K562 (cell line): ENCODE results near the gene DCPS. TPM values are rescaled to one million over a fixed set of nuclear protein-coding genes. Genes with fewer than 3 reads are reported as not detected.

Experiments used
- AFF4 ChIP-seq: sonication (generic); formaldehyde crosslinking; IDR thresholded peaks from 2 replicates; pipeline ENCODE4 v1.8.0; 2023; ENCODE audit warnings: mild to moderate bottlenecking, missing genetic modification reagents
- BCLAF1 ChIP-seq, 2 experiments: fragments of 450-650 bp in 1 of 2; IDR thresholded peaks; 2 replicates each; pipeline ENCODE4 v1.6.1; 2011 to 2017; ENCODE audit warnings: low read depth in 2 of 2, antibody characterized with exemption in 1 of 2, borderline replicate concordance in 1 of 2, low read length in 1 of 2, mild to moderate bottlenecking in 1 of 2, mixed read lengths in 1 of 2; ENCODE audit not compliant: control insufficient read depth in 1 of 2
- FOXP1 ChIP-seq: sonication (generic); formaldehyde crosslinking; IDR thresholded peaks from 2 replicates; pipeline ENCODE4 v1.8.0; 2022; ENCODE audit warnings: mild to moderate bottlenecking, missing genetic modification reagents
- HDAC1 ChIP-seq, 2 experiments: fragments of 450-650 bp; IDR thresholded peaks; 2 replicates each; pipeline ENCODE4 v1.6.1; 2016 to 2017; ENCODE audit warnings: inconsistent platforms in 1 of 2, mild to moderate bottlenecking in 1 of 2, moderate library complexity in 1 of 2
- HNRNPL ChIP-seq: fragments of 200-400 bp; formaldehyde crosslinking; IDR thresholded peaks from 2 replicates; pipeline ENCODE4 v1.6.1; 2017; ENCODE audit warnings: low read depth, mild to moderate bottlenecking, low read length
- JUND ChIP-seq, 2 experiments: IDR thresholded peaks; 2 replicates in 1 of 2; 3 replicates in 1 of 2; pipeline ENCODE4 v1.6.1; 2011; ENCODE audit warnings: borderline replicate concordance in 2 of 2, low read depth in 2 of 2, low read length in 2 of 2, improper control_type of control experiment in 1 of 2, missing biosample characterization in 1 of 2, missing genetic modification characterization in 1 of 2, missing genetic modification reagents in 1 of 2
- MTA1 ChIP-seq: fragments of 450-650 bp; IDR thresholded peaks from 2 replicates; pipeline ENCODE4 v1.6.1; 2017; ENCODE audit warnings: borderline replicate concordance
- NFIC ChIP-seq: fragments of 450-650 bp; IDR thresholded peaks from 2 replicates; pipeline ENCODE4 v1.6.1; 2017; ENCODE audit warnings: mild to moderate bottlenecking, inconsistent platforms
- PHTF2 ChIP-seq: fragments of 250-450 bp; sonication (Bioruptor Pico); IDR thresholded peaks from 2 replicates; pipeline ENCODE4 v1.5.0; 2021; ENCODE audit warnings: mild to moderate bottlenecking
- POLR2H ChIP-seq: IDR thresholded peaks from 2 replicates; pipeline ENCODE4 v1.6.1; 2016; ENCODE audit warnings: missing genetic modification characterization, low read depth, mild to moderate bottlenecking, control low read depth, missing compliant biosample characterization, moderate library complexity
- RNF219 ChIP-seq: fragments of 250-450 bp; sonication (Bioruptor Pico); IDR thresholded peaks from 2 replicates; pipeline ENCODE4 v1.5.0; 2022; ENCODE audit warnings: mild to moderate bottlenecking
- TAF1 ChIP-seq: IDR thresholded peaks from 2 replicates; pipeline ENCODE4 v1.6.1; 2011; ENCODE audit warnings: mild to moderate bottlenecking, low read length, moderate library complexity; ENCODE audit not compliant: insufficient read depth, control insufficient read depth, severe bottlenecking; ENCODE audit errors: extremely low read depth
- TAF7 ChIP-seq: fragments of 450-650 bp; IDR thresholded peaks from 2 replicates; pipeline ENCODE4 v1.6.1; 2016; ENCODE audit warnings: missing genetic modification characterization, missing compliant biosample characterization
- TCF7L2 ChIP-seq: fragments of 150-350 bp; IDR thresholded peaks from 2 replicates; pipeline ENCODE4 v1.6.1; 2016; ENCODE audit warnings: low read depth, mild to moderate bottlenecking, low read length, moderate library complexity
- ZNF12 ChIP-seq: sonication (generic); formaldehyde crosslinking; IDR thresholded peaks from 2 replicates; pipeline ENCODE4 v1.4.0; 2020; ENCODE audit warnings: mild to moderate bottlenecking, missing genetic modification reagents
- ZNF133 ChIP-seq: fragments of 250-450 bp; sonication (Bioruptor Pico); IDR thresholded peaks from 2 replicates; pipeline ENCODE4 v1.4.0; 2020; ENCODE audit warnings: mild to moderate bottlenecking
- ZNF699 ChIP-seq: fragments of 250-450 bp; sonication (Bioruptor Pico); IDR thresholded peaks from 2 replicates; pipeline ENCODE4 v1.8.0; 2021; ENCODE audit warnings: mild to moderate bottlenecking, moderate library complexity; ENCODE audit not compliant: insufficient replicate concordance
- polyA plus RNA-seq, 8 experiments: library from polyadenylated mRNA; depleted of rRNA in 4 of 8; stranded (reverse) in 5 of 8; unstranded in 3 of 8; fragments of >200 nt; fragmentation: Nextera tagmentation in 2 of 8; fragmentation: Illumina TruSeq in 1 of 8; extraction: Ambion mirVana in 2 of 8; extraction: Trizol in 1 of 8; gene quantifications; 2 replicates each; pipeline versions ENCODE4 v1.2.1 to v1.2.3, GENCODE V29; 2011 to 2014; ENCODE audit warnings: inconsistent platforms in 1 of 8, missing spikeins in 1 of 8
- total RNA-seq, 7 experiments: library from RNA; depleted of rRNA in 6 of 7; stranded (reverse); fragments of >200 nt in 6 of 7; fragmentation: Illumina TruSeq in 2 of 7; extraction: Trizol in 2 of 7; gene quantifications; 2 replicates each; pipeline versions ENCODE4 v1.2.1 to v1.2.3, GENCODE V29; 2011 to 2021; ENCODE audit warnings: low replicate concordance in 1 of 7

The DCPS gene
- total and polyA plus RNA-seq, 9 of the 15 experiments (the other 6 are each of a cell fraction or from before 2014, with no cell fraction given), result 8.7 to 38.1 (median 17.9) TPM

- peak; percentile 91 for TF ChIP-seq AFF4 (CRISPR knock-in tag)
- peak in 1 of 2 experiments; percentile 44; a peak in 2 of 4 replicates for TF ChIP-seq HDAC1 (IDR thresholded peaks at IDR 0.05)
- TF ChIP-seq ZNF699 (CRISPR knock-in tag), result no peak
- peak; percentile 79 for TF ChIP-seq POLR2H (tag)
- TF ChIP-seq FOXP1 (CRISPR knock-in tag), result 0 out of 2 replicates have a peak, but pooled peaks have one; percentile 11
- peak; percentile 68 for TF ChIP-seq TAF7
- TF ChIP-seq RNF219, result no peak
- TF ChIP-seq TAF1, result peak; percentile 92
- TF ChIP-seq BCLAF1 (IDR thresholded peaks at IDR 0.05; ENCODE audit: borderline replicate concordance in 1 of 2, control insufficient read depth in 1 of 2, low read depth in 2 of 2, low read length in 1 of 2), result no peak
- no peak for TF ChIP-seq HNRNPL
- no peak for TF ChIP-seq TCF7L2
- TF ChIP-seq MTA1, result peak; percentile 99
- peak; percentile 45; the same call in 1 of the 2 replicates for TF ChIP-seq NFIC
- peak; percentile 69; the same call in 1 of the 2 replicates for TF ChIP-seq ZNF12
- TF ChIP-seq JUND (IDR thresholded peaks at IDR 0.05; ENCODE audit: borderline replicate concordance, low read depth, low read length), result peak; percentile 72
- no peak for TF ChIP-seq JUND (tag; IDR thresholded peaks at IDR 0.05; ENCODE audit: borderline replicate concordance, low read depth, low read length)
- no peak for TF ChIP-seq ZNF133 (CRISPR knock-in tag)
- TF ChIP-seq PHTF2 (CRISPR knock-in tag), result no peak
Measured at GRCh38 chr11:126268708-126269579, 34.9 kb upstream of the DCPS start, which contains the start of the genes FOXRED1 and SRPRA (continued).
